HepG2 (cell line): Measurements from ENCODE around the gene USP35. TPM values are rescaled to one million over a fixed set of nuclear protein-coding genes. Genes with fewer than 3 reads are reported as not detected.

Source experiments
- ATAC-seq: fragments of 200-7000 bp; cut with Tn5 transposase; 3 replicates; pipeline ENCODE4 v1.9.1; 2020; ENCODE audit warnings: mild to moderate bottlenecking, moderate library complexity
- BruUV-seq: library from RNA; stranded (reverse); fragments of 400-500 nt; replicated peaks from 2 replicates; lab custom pipeline; 2021; lab: Mats Ljungman, UMichigan
- CTCF ChIA-PET: fragments of 300-600 bp; formaldehyde crosslinking; extraction: SDS; loops from one replicate; lab custom pipeline; 2021; ENCODE audit warnings: low total read pairs, inconsistent platforms, low intra/inter-chr PET ratio; lab: Yijun Ruan, JAX
- POLR2A ChIA-PET: fragments of 350-600 bp; sonication (Branson Sonifier 250); formaldehyde crosslinking; loops from one replicate; lab custom pipeline; 2020; ENCODE audit warnings: antibody characterized with exemption, inconsistent platforms; lab: Yijun Ruan, JAX
- DNase-seq: peaks from one replicate; pipeline ENCODE4 v3.0.0-alpha.2; 2015; ENCODE audit warnings: low spot score
- FAIRE-seq: peaks from 3 replicates; lab custom pipeline; 2011; peaks lifted over from hg19 to GRCh38; lab: Jason Lieb, UNC
- H2AFZ ChIP-seq: one replicate; pipeline ENCODE4 v1.6.1; 2011; ENCODE audit warnings: low read length, inconsistent platforms
- H3K27ac ChIP-seq: fragments of 300-600 bp; 3 replicates; pipeline ENCODE4 v1.8.0; 2011; ENCODE audit warnings: mixed run types, mild to moderate bottlenecking, mixed read lengths, low read length, inconsistent platforms; ENCODE audit not compliant: insufficient read depth; ENCODE audit errors: extremely low read length
- H3K27me3 ChIP-seq, 2 experiments: fragments of 200-600 bp in 1 of 2; 2 replicates in 1 of 2; 3 replicates in 1 of 2; pipeline versions ENCODE4 v1.6.0 to v1.8.0; 2011; ENCODE audit warnings: low read length in 2 of 2, mild to moderate bottlenecking in 2 of 2, moderate library complexity in 2 of 2, inconsistent platforms in 1 of 2; ENCODE audit not compliant: insufficient read depth in 2 of 2, control insufficient read depth in 1 of 2
- H3K36me3 ChIP-seq, 2 experiments: fragments of 200-600 bp in 1 of 2; replicated peaks in 1 of 2; 2 replicates in 1 of 2; 3 replicates in 1 of 2; pipeline versions ENCODE4 v1.5.1 to v1.8.0; 2011; ENCODE audit warnings: low read length in 2 of 2, inconsistent platforms in 1 of 2; ENCODE audit not compliant: insufficient read depth in 2 of 2, control insufficient read depth in 1 of 2
- H3K4me1 ChIP-seq: 2 replicates; pipeline ENCODE4 v1.5.1; 2012; ENCODE audit warnings: low read length, inconsistent platforms; ENCODE audit not compliant: insufficient read depth
- H3K4me2 ChIP-seq: 2 replicates; pipeline ENCODE4 v1.6.0; 2011; ENCODE audit warnings: low read depth, low read length, inconsistent platforms
- H3K4me3 ChIP-seq, 3 experiments: fragments of 200-600 bp in 1 of 3; sonication (generic), shearing (Covaris generic) in 1 of 3; replicated peaks in 1 of 3; 2 replicates each; pipeline ENCODE4 v1.5.1; 2011 to 2016; ENCODE audit warnings: low read length in 3 of 3, inconsistent platforms in 2 of 3, low read depth in 2 of 3, mild to moderate bottlenecking in 2 of 3, control low read depth in 1 of 3, mixed read lengths in 1 of 3; ENCODE audit not compliant: insufficient read depth in 1 of 3
- H3K79me2 ChIP-seq: one replicate; pipeline ENCODE4 v1.6.1; 2011; ENCODE audit warnings: low read length, inconsistent platforms; ENCODE audit not compliant: insufficient read depth
- H3K9ac ChIP-seq: 2 replicates; pipeline ENCODE4 v1.6.0; 2011; ENCODE audit warnings: mild to moderate bottlenecking, low read depth, low read length, inconsistent platforms; ENCODE audit not compliant: insufficient read depth
- H3K9me3 ChIP-seq: 2 replicates; pipeline ENCODE4 v1.5.1; 2012; ENCODE audit warnings: mild to moderate bottlenecking, low read length
- H4K20me1 ChIP-seq: 2 replicates; pipeline ENCODE4 v1.6.0; 2011; ENCODE audit warnings: inconsistent platforms, mild to moderate bottlenecking, low read length, moderate library complexity; ENCODE audit not compliant: insufficient read depth
- ARID5B ChIP-seq: IDR thresholded peaks from 2 replicates; pipeline ENCODE4 v1.4.0; 2020; ENCODE audit warnings: mild to moderate bottlenecking, missing genetic modification reagents
- DR1 ChIP-seq: sonication (generic); formaldehyde crosslinking; IDR thresholded peaks from 2 replicates; pipeline ENCODE4 v1.8.0; 2021; ENCODE audit warnings: mild to moderate bottlenecking, missing genetic modification reagents, inconsistent platforms
- FOXP1 ChIP-seq, 2 experiments: fragments of 450-650 bp in 1 of 2; IDR thresholded peaks; 2 replicates each; pipeline ENCODE4 v1.6.1; 2017 to 2018; ENCODE audit warnings: antibody characterized with exemption in 1 of 2
- HNF4G ChIP-seq, 2 experiments: sonication (generic) in 1 of 2; formaldehyde crosslinking in 1 of 2; IDR thresholded peaks; 2 replicates each; pipeline versions ENCODE4 v1.4.0 to v1.6.1; 2011 to 2020; ENCODE audit warnings: borderline replicate concordance in 2 of 2, low read depth in 2 of 2, mild to moderate bottlenecking in 2 of 2, low read length in 1 of 2, missing genetic modification reagents in 1 of 2, moderate library complexity in 1 of 2
- MTA1 ChIP-seq: sonication (generic); formaldehyde crosslinking; IDR thresholded peaks from 2 replicates; pipeline ENCODE4 v1.4.0; 2020; ENCODE audit warnings: missing genetic modification reagents, mild to moderate bottlenecking, borderline replicate concordance
- MXI1 ChIP-seq: IDR thresholded peaks from 3 replicates; pipeline ENCODE4 v1.6.1; 2012; ENCODE audit warnings: low read depth, low read length, inconsistent platforms, borderline replicate concordance
- RFXAP ChIP-seq: sonication (generic); formaldehyde crosslinking; IDR thresholded peaks from 2 replicates; pipeline ENCODE4 v1.4.0; 2020; ENCODE audit warnings: missing genetic modification reagents, borderline replicate concordance
- RXRA ChIP-seq: sonication (generic); formaldehyde crosslinking; IDR thresholded peaks from 2 replicates; pipeline ENCODE4 v1.5.1; 2020; ENCODE audit warnings: missing genetic modification reagents
- SALL1 ChIP-seq: sonication (generic); formaldehyde crosslinking; IDR thresholded peaks from 2 replicates; pipeline ENCODE4 v1.8.0; 2022; ENCODE audit warnings: mild to moderate bottlenecking, missing genetic modification reagents
- SAP130 ChIP-seq: IDR thresholded peaks from 2 replicates; pipeline ENCODE4 v1.6.1; 2016; ENCODE audit warnings: low read depth
- TP53 ChIP-seq: sonication (generic); formaldehyde crosslinking; conservative IDR thresholded peaks from 2 replicates; pipeline ENCODE4 v1.4.0; 2020; ENCODE audit warnings: missing genetic modification reagents
- ZNF33A ChIP-seq: sonication (generic); formaldehyde crosslinking; IDR thresholded peaks from 2 replicates; pipeline ENCODE4 v1.5.1; 2020; ENCODE audit warnings: missing genetic modification reagents, mild to moderate bottlenecking, moderate library complexity, borderline replicate concordance
- ZNF530 ChIP-seq: sonication (generic); formaldehyde crosslinking; IDR thresholded peaks from 2 replicates; pipeline ENCODE4 v1.5.0; 2020; ENCODE audit warnings: low read depth, mild to moderate bottlenecking, missing genetic modification reagents
- ZNF572 ChIP-seq: sonication (generic); formaldehyde crosslinking; IDR thresholded peaks from 2 replicates; pipeline ENCODE4 v1.5.1; 2020; ENCODE audit warnings: mild to moderate bottlenecking, missing genetic modification reagents
- ZNF605 ChIP-seq: sonication (generic); formaldehyde crosslinking; IDR thresholded peaks from 2 replicates; pipeline ENCODE4 v1.8.0; 2022; ENCODE audit warnings: mild to moderate bottlenecking, missing genetic modification reagents
- WGBS: methylation state at CpG from one replicate; pipeline ENCODE4 v1.1.6; 2017; ENCODE audit warnings: low lambda C conversion rate; 5-methylcytosine and 5-hydroxymethylcytosine counted together
- in situ Hi-C: cut with HindIII; loops from 2 replicates; pipeline ENCODE4 v1.10.0; 2017; ENCODE audit warnings: low pct_unique_long_range_greater_than_20kb; ENCODE audit not compliant: extremely low pct_ligation_motif_present
- intact Hi-C: fragments of 100-400 bp; cut with micrococcal nuclease; formaldehyde crosslinking; loops from one replicate; pipeline ENCODE4 v1.10.0; 2022; ENCODE audit not compliant: unreplicated experiment
- polyA plus RNA-seq, 8 experiments: library from polyadenylated mRNA; depleted of rRNA in 3 of 8; stranded (reverse) in 7 of 8; unstranded in 1 of 8; fragments of >200 nt; fragmentation: Illumina TruSeq in 4 of 8; extraction: Trizol in 4 of 8; gene quantifications; 2 replicates each; pipeline versions ENCODE4 v1.2.1 to v1.2.3, GENCODE V29; 2011 to 2016; ENCODE audit warnings: low read depth in 4 of 8, missing spikeins in 1 of 8, mixed read lengths in 1 of 8; ENCODE audit not compliant: insufficient read depth in 1 of 8
- total RNA-seq, 5 experiments: library from RNA; depleted of rRNA; stranded (reverse); fragments of >200 nt; fragmentation: Illumina TruSeq; extraction: Trizol; gene quantifications; 2 replicates each; pipeline ENCODE4 v1.2.3, GENCODE V29; 2016; ENCODE audit warnings: low read depth in 1 of 5
- TF ChIP-seq, protein P1 (sequence below): sonication (generic); formaldehyde crosslinking; IDR thresholded peaks from 2 replicates; pipeline ENCODE4 v1.5.1; 2020; ENCODE audit warnings: mild to moderate bottlenecking, missing genetic modification reagents, moderate library complexity

USP35 gene
- total and polyA plus RNA-seq, 2 of the 13 experiments (the other 11 are each of a cell fraction or from before 2014, with no cell fraction given): 4.6 to 7.7 TPM

DNA sequence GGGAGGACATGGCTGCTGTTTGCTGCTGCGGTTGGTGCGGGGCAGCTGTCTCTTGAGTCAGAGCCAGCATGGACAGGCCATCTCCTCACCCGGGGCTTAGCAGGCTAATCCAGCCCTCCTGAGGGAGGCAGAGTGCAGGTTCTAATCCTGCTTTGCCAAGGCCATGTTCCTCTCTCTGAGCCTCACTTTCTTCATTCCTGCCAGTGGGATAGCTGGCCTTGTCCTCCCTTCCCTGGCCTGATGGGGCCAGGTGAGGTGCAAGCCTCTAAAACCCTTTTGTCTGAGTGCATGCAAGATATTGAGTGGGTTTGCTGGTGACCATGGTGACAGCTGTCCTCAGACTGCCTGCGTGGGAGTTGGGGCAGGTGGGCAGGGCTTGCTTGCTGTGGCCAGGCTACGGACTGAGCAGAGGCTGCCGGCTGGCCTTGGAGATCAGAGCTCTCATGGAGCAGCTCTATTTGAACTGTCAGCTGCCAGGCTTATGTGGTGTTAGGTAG lies 3.6 kb downstream of the USP35 start:
- H3K27me3 ChIP-seq: no peaks in the 10 kb centered on the region; a peak in 1 of 5 replicates
- peak overlapping the region; percentile 36 for H3K27ac ChIP-seq
- H3K79me2 ChIP-seq: peaks cover 7% of the 10 kb centered on the region
- in situ Hi-C loops (no loop called here), intact Hi-C loops (no loop called here)
- ChIA-PET CTCF (no interaction called here), POLR2A (interaction anchor here (1.5 to 1.7 kb wide), 3 partner anchors 10 to 382 kb away, joined by 3 to 9 read pairs (median 5); partner anchors contain the start of genes INTS4 and NARS2)
- 11% methylated on average over 4 of the region's 6 CpGs for WGBS
- H3K9ac ChIP-seq: 0 out of 2 replicates have a peak overlapping the region, but pooled peaks have one; percentile 19
- DNase-seq: no peak
- peak overlapping the region; percentile 14; the same call in 1 of the 2 replicates for H3K4me2 ChIP-seq
- no peak overlapping the region for H2AFZ ChIP-seq
- no peak overlapping the region; a peak in 1 of 6 replicates for H3K4me3 ChIP-seq
- no peaks in the 10 kb centered on the region for H4K20me1 ChIP-seq
- peak; percentile 8; the same call in 1 of the 3 replicates for ATAC-seq
- no peak for FAIRE-seq
- BruUV-seq: no TSS peak
- H3K36me3 ChIP-seq: no peaks in the 10 kb centered on the region
- peaks cover 69% of the 10 kb centered on the region for H3K4me1 ChIP-seq
- no peaks in the 10 kb centered on the region for H3K9me3 ChIP-seq
- peak; percentile 12; the same call in 1 of the 3 replicates for TF ChIP-seq MXI1
- no peak for TF ChIP-seq FOXP1 (IDR thresholded peaks at IDR 0.05)
- TF ChIP-seq FOXP1 (CRISPR knock-in tag; IDR thresholded peaks at IDR 0.05): no peak
- no peak for TF ChIP-seq ZNF33A
- peak; percentile 48; the same call in 1 of the 2 replicates for TF ChIP-seq RXRA (CRISPR knock-in tag)
- no peak for TF ChIP-seq TP53 (CRISPR knock-in tag)
- TF ChIP-seq, protein P1, sequence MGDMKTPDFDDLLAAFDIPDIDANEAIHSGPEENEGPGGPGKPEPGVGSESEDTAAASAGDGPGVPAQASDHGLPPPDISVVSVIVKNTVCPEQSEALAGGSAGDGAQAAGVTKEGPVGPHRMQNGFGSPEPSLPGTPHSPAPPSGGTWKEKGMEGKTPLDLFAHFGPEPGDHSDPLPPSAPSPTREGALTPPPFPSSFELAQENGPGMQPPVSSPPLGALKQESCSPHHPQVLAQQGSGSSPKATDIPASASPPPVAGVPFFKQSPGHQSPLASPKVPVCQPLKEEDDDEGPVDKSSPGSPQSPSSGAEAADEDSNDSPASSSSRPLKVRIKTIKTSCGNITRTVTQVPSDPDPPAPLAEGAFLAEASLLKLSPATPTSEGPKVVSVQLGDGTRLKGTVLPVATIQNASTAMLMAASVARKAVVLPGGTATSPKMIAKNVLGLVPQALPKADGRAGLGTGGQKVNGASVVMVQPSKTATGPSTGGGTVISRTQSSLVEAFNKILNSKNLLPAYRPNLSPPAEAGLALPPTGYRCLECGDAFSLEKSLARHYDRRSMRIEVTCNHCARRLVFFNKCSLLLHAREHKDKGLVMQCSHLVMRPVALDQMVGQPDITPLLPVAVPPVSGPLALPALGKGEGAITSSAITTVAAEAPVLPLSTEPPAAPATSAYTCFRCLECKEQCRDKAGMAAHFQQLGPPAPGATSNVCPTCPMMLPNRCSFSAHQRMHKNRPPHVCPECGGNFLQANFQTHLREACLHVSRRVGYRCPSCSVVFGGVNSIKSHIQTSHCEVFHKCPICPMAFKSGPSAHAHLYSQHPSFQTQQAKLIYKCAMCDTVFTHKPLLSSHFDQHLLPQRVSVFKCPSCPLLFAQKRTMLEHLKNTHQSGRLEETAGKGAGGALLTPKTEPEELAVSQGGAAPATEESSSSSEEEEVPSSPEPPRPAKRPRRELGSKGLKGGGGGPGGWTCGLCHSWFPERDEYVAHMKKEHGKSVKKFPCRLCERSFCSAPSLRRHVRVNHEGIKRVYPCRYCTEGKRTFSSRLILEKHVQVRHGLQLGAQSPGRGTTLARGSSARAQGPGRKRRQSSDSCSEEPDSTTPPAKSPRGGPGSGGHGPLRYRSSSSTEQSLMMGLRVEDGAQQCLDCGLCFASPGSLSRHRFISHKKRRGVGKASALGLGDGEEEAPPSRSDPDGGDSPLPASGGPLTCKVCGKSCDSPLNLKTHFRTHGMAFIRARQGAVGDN (CRISPR knock-in tag): peak; percentile 63
- 0 out of 2 replicates have a peak, but pooled peaks have one; percentile 21 for TF ChIP-seq SALL1 (CRISPR knock-in tag)
- TF ChIP-seq HNF4G (IDR thresholded peaks at IDR 0.05; ENCODE audit: borderline replicate concordance, low read depth, low read length): no peak
- no peak for TF ChIP-seq HNF4G (CRISPR knock-in tag; IDR thresholded peaks at IDR 0.05; ENCODE audit: borderline replicate concordance, low read depth)
- TF ChIP-seq ZNF605 (CRISPR knock-in tag): 0 out of 2 replicates have a peak, but pooled peaks have one; percentile 32
- TF ChIP-seq ZNF530 (CRISPR knock-in tag): no peak
- peak; percentile 43; the same call in 1 of the 2 replicates for TF ChIP-seq SAP130
- no peak for TF ChIP-seq MTA1
- 0 out of 2 replicates have a peak, but pooled peaks have one; percentile 14 for TF ChIP-seq ARID5B (CRISPR knock-in tag)
- TF ChIP-seq DR1 (CRISPR knock-in tag): no peak
- no peak for TF ChIP-seq RFXAP (CRISPR knock-in tag)
- TF ChIP-seq ZNF572: 0 out of 2 replicates have a peak, but pooled peaks have one; percentile 25
